HG03039 (cell line): ENCODE data around the gene PLET1.
"Not testable (repeated sequence)": the region's sequence is repeated elsewhere in the genome, so short reads cannot be mapped to it uniquely, and the experiment has no call there.

Experiments used
- ATAC-seq: cut with Tn5 transposase; IDR thresholded peaks from one replicate; pipeline ENCODE4 v1.9.1; 2021; ENCODE audit warnings: mild to moderate bottlenecking, moderate library complexity; ENCODE audit not compliant: unreplicated experiment

The PLET1 gene

GRCh38 chr11:112215621-112216020, 45.0 kb downstream of the PLET1 start:
- no peak for ATAC-seq

DNA sequence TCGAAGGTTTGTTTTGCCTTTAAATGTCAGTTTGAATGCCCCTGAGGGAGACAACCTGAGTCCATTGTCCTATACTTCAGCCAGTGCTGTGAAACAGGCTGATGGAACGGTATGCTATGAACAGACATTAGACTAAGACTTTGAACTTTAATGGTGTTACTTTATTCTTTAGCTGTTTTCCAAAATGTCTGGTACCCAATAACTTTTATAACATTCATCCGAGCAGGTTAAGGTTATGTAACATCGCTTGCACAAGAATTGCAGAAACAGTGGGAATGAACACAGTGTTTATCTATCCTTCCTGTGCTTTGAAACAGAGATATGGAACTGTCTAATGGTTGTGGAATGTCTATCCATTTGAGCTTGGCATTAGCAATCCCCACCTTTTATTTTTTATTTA, 46.9 kb downstream of the PLET1 start:
- no peak for ATAC-seq

GRCh38 chr11:112212710-112213109, 48.0 kb downstream of the PLET1 start:
- no peak for ATAC-seq

GRCh38 chr11:112212290-112212689, 48.4 kb downstream of the PLET1 start:
- no peak for ATAC-seq

DNA sequence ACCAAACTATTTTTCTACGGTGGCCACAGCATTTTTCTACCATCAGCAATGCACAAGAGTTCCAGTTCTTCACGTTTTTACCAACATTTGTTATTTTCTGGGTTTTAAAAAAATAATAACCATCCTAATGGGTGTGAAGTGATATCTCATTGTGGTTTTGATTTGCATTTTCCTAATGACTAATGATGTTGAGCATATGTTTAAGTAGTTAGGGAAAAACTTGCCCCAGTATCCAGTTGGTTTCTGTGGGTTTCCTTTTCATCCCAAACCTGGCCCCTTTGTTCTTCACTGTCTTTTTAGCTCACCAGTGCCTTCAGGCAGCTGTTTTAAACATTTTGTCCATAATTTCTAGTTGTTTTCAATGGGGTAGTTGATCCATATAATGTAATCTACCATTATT, 49.1 kb downstream of the PLET1 start:
- no peak for ATAC-seq

DNA sequence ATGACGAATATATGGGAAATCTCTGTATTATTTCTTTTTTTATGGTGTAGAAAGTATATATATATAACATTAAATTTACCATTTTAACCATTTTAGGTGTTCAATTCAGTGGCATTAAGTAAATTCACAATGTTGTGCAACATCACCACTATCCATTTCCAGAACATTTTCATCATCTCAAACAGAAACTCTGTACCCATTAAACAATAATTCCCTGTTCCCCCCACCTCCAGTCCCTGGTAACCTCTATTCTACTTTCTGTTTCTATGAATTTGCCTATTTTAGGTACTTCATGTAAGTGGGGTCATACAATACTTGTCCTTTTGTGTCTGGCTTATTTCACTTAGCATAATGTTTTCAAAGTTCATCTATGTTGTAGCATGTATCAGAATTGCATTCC, 49.8 kb downstream of the PLET1 start:
- no peak for ATAC-seq

GRCh38 chr11:112206071-112206470, 54.6 kb downstream of the PLET1 start:
- ATAC-seq = no peak

DNA sequence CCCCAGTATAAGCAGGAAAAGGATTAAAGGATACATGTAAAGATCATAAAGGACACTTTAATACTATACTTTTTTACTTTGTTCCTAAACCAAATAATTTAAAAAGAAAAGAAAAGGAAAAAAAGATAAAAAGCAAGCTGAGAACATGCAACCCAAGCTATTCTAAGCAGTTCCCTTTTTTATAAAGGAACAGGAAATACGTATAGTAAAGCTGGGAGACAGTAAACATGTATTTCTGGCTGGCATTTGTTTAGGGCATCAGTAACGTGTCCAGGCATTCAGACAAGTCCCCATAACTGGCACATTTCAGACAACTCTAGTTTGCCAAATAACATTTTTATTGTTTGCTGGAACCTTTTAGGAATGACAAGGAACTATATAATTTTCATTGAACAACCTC, 60.4 kb downstream of the PLET1 start:
- ATAC-seq = no peak

- ATAC-seq = not testable (repeated sequence)
Measured at GRCh38 chr11:112199101-112199500, 61.6 kb downstream of the PLET1 start.
